ENCODE results near the gene SBF1.

GRCh38 chr22:50460938-50461337, 13.9 kb downstream of the SBF1 start:
- TF ChIP-seq POLR2A (IDR thresholded peaks at IDR 0.05) (no peak), CTCF (IDR thresholded peaks at IDR 0.05) (no peak)

All from heart left ventricle (tissue), 13 donors.